Head of caudate nucleus (tissue), 42 donors: ENCODE measurements around the gene SYNGR1.
"Not testable (repeated sequence)": the region's sequence is repeated elsewhere in the genome, so short reads cannot be mapped to it uniquely, and the experiment has no call there.

Experiments used
- DNase-seq, 42 donors: peaks; one replicate each; pipeline versions ENCODE4 v3.0.0 to v3.0.0-alpha.2; 2020 to 2021; ENCODE audit warnings: mixed read lengths in 7 of 42
- intact Hi-C: fragments of 100-400 bp; cut with DNase I; formaldehyde crosslinking; loops from one replicate; pipeline ENCODE4 v1.15.0; 2022

SYNGR1 gene

GRCh38 chr22:39343259-39344045, 6.3 kb upstream of the SYNGR1 start:
- intact Hi-C loops: no loop called here
- peak; percentile 56 to 89 (median 75) for DNase-seq

- DNase-seq: no peak
Observed at GRCh38 chr22:39344046-39344390, 5.8 kb upstream of the SYNGR1 start.

DNA sequence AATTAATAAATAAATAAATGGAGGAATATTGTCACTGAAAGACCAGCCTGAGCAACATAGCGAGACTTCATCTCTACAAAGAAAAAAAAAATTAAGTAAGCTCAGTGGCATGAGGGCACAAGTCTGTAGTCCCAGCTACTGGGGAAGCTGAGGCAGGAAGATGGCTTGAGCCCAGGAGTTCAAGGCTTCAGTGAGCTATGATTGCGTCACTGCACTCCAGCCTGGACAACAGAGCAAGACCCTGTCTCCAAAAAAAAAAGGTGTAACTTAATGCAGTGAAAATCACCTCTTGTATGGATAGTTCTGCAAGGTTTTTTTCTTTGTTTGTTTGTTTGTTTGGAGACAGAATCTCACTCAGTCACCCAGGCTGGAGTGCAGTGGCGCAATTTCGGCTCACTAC, 4.6 kb upstream of the SYNGR1 start:
- DNase-seq: no peak
- intact Hi-C loops: no loop called here

More at GRCh38 chr22:39344046-39344390, 5.8 kb upstream of the SYNGR1 start:
- intact Hi-C loops: no loop called here

- intact Hi-C loops: no loop called here
- peak in 40 of 42 donors; percentile 11 to 78 (median 56) for DNase-seq
Observed at GRCh38 chr22:39348909-39349505, 784 bp upstream of the SYNGR1 start.

GRCh38 chr22:39349506-39349966, 255 bp upstream of the SYNGR1 start:
- intact Hi-C loops: no loop called here
- peak in 40 of 42 donors; percentile 4 to 79 (median 60) for DNase-seq

GRCh38 chr22:39350757-39351688, 1.2 kb downstream of the SYNGR1 start:
- DNase-seq: no peak
- intact Hi-C loops: no loop called here

DNA sequence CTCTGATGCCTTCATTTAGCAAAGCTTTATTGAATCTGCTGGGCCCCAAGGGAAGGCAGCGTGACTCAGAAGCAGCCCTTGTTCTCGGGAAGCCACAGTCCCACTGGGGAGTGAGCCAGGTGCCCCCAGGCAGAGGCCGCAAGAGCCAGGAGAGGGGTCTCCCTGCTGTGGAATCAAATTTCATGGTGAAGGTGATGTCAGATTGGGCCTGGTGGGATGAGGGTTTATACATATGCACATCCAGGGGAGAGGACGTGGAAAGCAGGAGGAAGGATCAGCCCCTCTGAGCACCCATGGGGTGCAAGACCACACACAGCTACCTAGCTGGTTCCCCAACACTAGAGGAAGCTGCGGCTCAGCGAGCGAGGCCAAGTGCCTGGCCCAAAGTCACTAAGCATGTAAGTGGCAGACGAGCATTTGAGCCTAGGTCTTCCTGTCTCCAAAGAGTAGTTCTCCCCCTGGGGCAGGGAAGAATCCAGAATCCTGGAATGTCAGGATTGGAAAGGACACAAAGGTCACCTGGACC, 2.0 kb downstream of the SYNGR1 start:
- intact Hi-C loops: no loop called here
- peak in 2 of 42 donors; percentile 13 to 48 for DNase-seq

- intact Hi-C loops: no loop called here
- no peak for DNase-seq
Observed at GRCh38 chr22:39352306-39352891, 2.6 kb downstream of the SYNGR1 start.

DNA sequence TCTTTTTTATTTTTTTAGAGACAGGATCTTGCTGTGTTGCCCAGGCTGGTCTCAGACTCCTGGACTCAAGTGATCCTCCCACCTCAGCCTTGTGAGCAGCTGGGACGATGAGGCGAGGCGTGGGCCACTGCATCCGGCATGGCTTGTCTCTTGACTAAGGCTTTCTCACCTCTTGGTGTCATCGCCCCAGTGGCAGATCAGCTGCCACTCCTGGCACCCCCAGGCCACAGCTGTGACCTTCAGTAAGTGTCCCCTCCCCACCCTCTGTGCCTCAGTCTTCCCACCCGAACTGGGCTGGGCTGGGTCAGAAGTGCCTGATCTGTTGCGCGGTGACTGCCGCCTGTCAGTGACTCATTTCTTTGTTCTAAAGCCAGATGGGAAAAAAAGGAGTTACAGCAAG, 3.6 kb downstream of the SYNGR1 start:
- peak in 7 of 42 donors; percentile 11 to 50 (median 39) for DNase-seq
- intact Hi-C loops: no loop called here

DNA sequence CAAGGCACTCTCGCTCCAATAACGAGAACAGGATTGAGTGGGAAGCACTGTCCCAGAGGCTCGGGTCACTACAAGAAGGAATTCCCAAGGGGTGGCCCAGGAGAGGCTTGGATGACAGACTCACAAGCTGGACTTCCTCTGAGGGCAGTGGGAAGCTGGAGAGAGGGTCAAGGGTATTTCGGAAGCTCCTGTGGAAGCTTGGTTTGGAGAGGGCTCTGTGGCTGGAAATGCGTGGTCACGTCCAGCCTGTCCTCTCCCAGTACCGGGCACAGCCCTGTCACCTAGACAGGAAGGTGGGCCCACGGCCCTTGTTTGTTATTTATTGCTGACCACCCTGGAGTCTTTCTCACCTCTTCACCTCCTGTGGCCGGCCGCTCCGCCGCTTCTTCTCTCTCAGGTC, 5.3 kb downstream of the SYNGR1 start:
- DNase-seq: no peak
- intact Hi-C loops: no loop called here

DNA sequence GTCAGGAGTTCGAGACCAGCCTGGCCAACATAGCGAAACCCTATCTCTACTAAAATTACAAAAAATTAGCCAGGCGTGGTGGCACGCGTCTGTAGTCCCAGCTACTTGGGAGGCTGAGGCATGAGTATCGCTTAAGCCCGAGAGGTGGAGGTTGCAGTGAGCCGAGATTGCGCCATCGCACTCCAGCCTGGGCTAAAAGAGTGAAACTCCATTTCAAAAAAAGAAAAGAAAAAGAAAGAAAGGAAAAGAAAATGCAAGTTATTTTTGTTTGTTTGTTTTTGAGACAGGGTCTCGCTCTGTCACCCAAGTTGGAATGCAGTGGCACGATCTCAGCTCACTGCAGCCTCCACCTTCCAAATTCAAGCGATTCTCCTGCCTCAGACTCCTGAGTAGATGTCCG, 6.0 kb downstream of the SYNGR1 start:
- intact Hi-C loops, DNase-seq: not testable (repeated sequence)

DNA sequence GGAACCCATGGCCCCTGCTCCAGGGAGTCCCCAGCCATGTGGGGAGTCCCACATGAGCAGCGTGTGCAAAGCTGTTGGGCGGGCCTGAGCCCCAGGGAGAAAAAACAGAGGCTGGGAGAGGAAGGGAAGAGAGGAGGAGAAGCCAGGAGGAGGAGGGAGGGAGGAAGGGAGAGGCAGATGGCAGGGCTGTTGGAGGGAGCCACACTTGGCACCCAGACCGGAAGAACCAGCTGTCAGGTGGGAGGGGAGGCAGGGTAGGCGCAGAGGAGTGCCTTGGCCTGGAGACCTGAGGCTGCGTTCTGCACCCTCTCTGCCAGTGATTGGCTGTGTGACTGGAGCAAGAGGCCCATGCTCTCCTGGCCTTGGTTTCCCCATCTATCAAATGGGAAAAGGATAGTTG, 6.7 kb downstream of the SYNGR1 start:
- intact Hi-C loops: no loop called here
- peak in 2 of 42 donors; percentile 24 to 28 for DNase-seq

- DNase-seq, intact Hi-C loops: not testable (repeated sequence)
Observed at GRCh38 chr22:39357110-39358108, 7.6 kb downstream of the SYNGR1 start.

- DNase-seq, intact Hi-C loops: not testable (repeated sequence)
Observed at GRCh38 chr22:39358197-39358596, 8.4 kb downstream of the SYNGR1 start.

DNA sequence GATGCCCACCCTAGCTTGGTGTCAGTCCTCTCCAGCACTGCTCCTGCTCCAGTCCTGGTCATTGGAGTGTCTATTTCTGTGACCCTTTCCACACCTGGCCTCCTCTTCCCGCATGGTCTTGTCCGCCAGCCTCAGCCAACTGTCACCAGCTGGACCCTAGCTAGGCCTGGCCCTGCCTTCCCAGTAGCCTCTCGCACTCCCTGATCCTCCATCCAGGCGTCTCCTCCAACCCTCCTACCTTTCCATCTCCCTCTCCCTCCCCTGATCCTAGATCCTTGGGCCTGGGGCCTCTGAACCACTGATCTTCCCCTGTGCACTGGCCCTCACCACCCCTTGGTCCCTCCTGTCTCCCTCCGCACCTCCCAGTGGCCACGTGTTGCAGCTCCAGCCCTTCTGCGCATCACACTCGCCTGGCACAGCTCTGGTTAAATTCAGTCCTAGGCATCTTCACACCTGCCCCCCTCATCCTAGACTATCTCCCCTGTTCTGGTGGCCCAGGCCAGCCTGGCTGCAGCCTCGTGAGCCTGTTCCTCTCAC, 9.9 kb downstream of the SYNGR1 start:
- intact Hi-C loops: no loop called here
- DNase-seq: no peak

DNA sequence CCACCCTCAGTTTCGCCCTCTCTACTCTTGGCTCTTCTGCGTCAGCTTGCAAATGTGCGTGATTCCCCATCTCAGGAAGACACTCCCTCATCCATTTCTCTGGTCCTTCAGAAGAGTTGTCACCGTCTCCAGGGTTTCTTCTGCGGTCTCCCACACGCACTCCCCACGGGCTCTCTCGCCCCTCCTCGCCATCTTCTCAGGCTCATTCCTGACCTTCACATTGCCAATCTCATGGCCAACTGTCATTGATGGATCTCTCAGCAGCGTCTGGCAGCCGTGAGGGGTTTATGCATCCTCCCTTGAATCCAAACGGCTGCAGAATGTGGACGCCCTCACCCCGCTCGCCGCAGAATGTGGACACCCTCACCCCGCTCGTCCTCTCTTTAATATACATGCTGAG, 10.5 kb downstream of the SYNGR1 start:
- no peak for DNase-seq
- intact Hi-C loops: no loop called here

DNA sequence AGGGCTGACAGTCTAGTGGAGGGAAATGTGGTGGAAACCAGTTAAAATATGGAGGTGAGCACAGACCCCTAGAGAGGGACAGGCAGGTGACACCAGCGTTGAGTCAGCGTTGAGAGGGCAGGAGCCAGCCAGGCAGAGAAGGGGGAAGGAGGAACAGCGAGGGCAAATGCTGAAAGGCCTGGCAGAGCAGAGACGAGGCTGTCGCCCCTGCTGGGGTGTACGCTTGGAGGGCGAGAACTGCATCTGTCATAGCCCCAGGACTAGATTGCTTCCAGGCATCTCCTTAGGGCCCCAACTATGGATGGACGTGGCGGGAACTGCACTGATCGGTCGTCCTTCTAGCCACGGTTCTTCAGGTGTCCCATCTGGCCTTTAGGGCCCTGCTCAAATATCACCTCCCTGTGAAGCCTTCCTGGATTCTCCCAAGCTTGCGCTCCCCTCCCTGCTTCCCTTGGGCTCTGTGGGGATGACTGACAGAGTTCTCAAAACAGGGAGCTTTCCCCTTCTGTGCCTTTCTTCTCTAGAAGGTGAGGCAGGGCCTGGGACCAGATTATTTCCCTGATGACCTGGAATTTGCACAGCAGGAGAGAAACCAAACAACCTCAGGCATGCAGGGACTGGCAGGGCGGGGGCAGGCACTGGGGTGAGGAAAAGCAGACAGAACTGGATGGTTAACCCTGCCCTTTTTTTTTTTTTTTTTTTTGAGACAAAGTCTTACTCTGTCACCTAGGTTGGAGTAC, 11.1 kb downstream of the SYNGR1 start:
- intact Hi-C loops: no loop called here
- no peak for DNase-seq
